Measurements from ENCODE around the gene VOPP1.
"Not testable (repeated sequence)": the region's sequence is repeated elsewhere in the genome, so short reads cannot be mapped to it uniquely, and the experiment has no call there.

Gene VOPP1

GRCh38 chr7:55597944-55598499 is 25.7 kb upstream of the VOPP1 start:
- Histone ChIP-seq H3K4me2 (ENCODE audit: low read depth, low read length) (peak overlapping the region; percentile 43; the same call in 1 of the 2 replicates), H3K27ac (ENCODE audit: low read length) (peak overlapping the region; percentile 17; the same call in 1 of the 2 replicates), H3K4me1 (ENCODE audit: low read length) (peaks cover 19% of the 10 kb centered on the region), H2AFZ (ENCODE audit: low read length) (peak overlapping the region; percentile 44; the same call in 1 of the 2 replicates)
- not testable (repeated sequence) for H4K20me1 ChIP-seq (ENCODE audit: insufficient read depth, low read length); H3K9me3 ChIP-seq (replicated peaks; ENCODE audit: insufficient read depth, low read length); H3K9me2 ChIP-seq (replicated peaks; ENCODE audit: insufficient read depth, low read length); H3F3A ChIP-seq (ENCODE audit: insufficient read depth, low read length); H3K36me3 ChIP-seq (replicated peaks; ENCODE audit: insufficient read depth, low read length); H3K27me3 ChIP-seq (replicated peaks; ENCODE audit: insufficient read depth, low read length); H3K4me3 ChIP-seq (ENCODE audit: low read length); H3K79me2 ChIP-seq (ENCODE audit: low read length); H3K9ac ChIP-seq (ENCODE audit: low read length)
- DNase-seq = peak; percentile 57
- TF ChIP-seq, protein P1, sequence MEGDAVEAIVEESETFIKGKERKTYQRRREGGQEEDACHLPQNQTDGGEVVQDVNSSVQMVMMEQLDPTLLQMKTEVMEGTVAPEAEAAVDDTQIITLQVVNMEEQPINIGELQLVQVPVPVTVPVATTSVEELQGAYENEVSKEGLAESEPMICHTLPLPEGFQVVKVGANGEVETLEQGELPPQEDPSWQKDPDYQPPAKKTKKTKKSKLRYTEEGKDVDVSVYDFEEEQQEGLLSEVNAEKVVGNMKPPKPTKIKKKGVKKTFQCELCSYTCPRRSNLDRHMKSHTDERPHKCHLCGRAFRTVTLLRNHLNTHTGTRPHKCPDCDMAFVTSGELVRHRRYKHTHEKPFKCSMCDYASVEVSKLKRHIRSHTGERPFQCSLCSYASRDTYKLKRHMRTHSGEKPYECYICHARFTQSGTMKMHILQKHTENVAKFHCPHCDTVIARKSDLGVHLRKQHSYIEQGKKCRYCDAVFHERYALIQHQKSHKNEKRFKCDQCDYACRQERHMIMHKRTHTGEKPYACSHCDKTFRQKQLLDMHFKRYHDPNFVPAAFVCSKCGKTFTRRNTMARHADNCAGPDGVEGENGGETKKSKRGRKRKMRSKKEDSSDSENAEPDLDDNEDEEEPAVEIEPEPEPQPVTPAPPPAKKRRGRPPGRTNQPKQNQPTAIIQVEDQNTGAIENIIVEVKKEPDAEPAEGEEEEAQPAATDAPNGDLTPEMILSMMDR (IDR thresholded peaks at IDR 0.05; ENCODE audit: low read length) = peak; percentile 46

GRCh38 chr7:55597214-55597739 is 25.0 kb upstream of the VOPP1 start:
- H3K27me3 ChIP-seq (replicated peaks; ENCODE audit: insufficient read depth, low read length); H3K9me3 ChIP-seq (replicated peaks; ENCODE audit: insufficient read depth, low read length); H4K20me1 ChIP-seq (ENCODE audit: insufficient read depth, low read length); H3F3A ChIP-seq (ENCODE audit: insufficient read depth, low read length); H2AFZ ChIP-seq (ENCODE audit: low read length); H3K79me2 ChIP-seq (ENCODE audit: low read length); H3K9me2 ChIP-seq (replicated peaks; ENCODE audit: insufficient read depth, low read length); H3K4me3 ChIP-seq (ENCODE audit: low read length); H3K9ac ChIP-seq (ENCODE audit: low read length); H3K36me3 ChIP-seq (replicated peaks; ENCODE audit: insufficient read depth, low read length): not testable (repeated sequence)
- peak overlapping the region; percentile 17; the same call in 1 of the 2 replicates for H3K27ac ChIP-seq (ENCODE audit: low read length)
- H3K4me2 ChIP-seq (ENCODE audit: low read depth, low read length) = peak overlapping the region; percentile 43; the same call in 1 of the 2 replicates
- peak; percentile 47 for DNase-seq
- peaks cover 19% of the 10 kb centered on the region for H3K4me1 ChIP-seq (ENCODE audit: low read length)

- Histone ChIP-seq H4K20me1 (ENCODE audit: insufficient read depth, low read length) (no peaks in the 10 kb centered on the region), H3K79me2 (ENCODE audit: low read length) (no peaks in the 10 kb centered on the region), H3K4me2 (ENCODE audit: low read depth, low read length) (no peak overlapping the region), H3K36me3 (replicated peaks; ENCODE audit: insufficient read depth, low read length) (no peaks in the 10 kb centered on the region), H2AFZ (ENCODE audit: low read length) (no peak overlapping the region), H3K4me1 (ENCODE audit: low read length) (peaks cover 19% of the 10 kb centered on the region), H3F3A (ENCODE audit: insufficient read depth, low read length) (no peaks in the 10 kb centered on the region), H3K4me3 (ENCODE audit: low read length) (no peak overlapping the region), H3K27ac (ENCODE audit: low read length) (no peak overlapping the region), H3K9ac (ENCODE audit: low read length) (no peak overlapping the region), H3K9me2 (replicated peaks; ENCODE audit: insufficient read depth, low read length) (no peaks in the 10 kb centered on the region), H3K9me3 (replicated peaks; ENCODE audit: insufficient read depth, low read length) (no peaks in the 10 kb centered on the region), H3K27me3 (replicated peaks; ENCODE audit: insufficient read depth, low read length) (no peaks in the 10 kb centered on the region)
- DNase-seq = no peak
- TF ChIP-seq, protein P1 (IDR thresholded peaks at IDR 0.05; ENCODE audit: low read length) = no peak
- TF ChIP-seq EZH2 (optimal IDR thresholded peaks at IDR 0.05; ENCODE audit: low read depth, low read length) (no peak), EZH2phosphoT487 (IDR thresholded peaks at IDR 0.05; ENCODE audit: low read length) (no peak)
Measured at GRCh38 chr7:55595511-55595910, 23.2 kb upstream of the VOPP1 start.

- H3K9me2 ChIP-seq (replicated peaks; ENCODE audit: insufficient read depth, low read length) = no peaks in the 10 kb centered on the region
- H3K4me3 ChIP-seq (ENCODE audit: low read length) = no peak overlapping the region
- H3K4me1 ChIP-seq (ENCODE audit: low read length) = peaks cover 19% of the 10 kb centered on the region
- no peak overlapping the region for H3K27ac ChIP-seq (ENCODE audit: low read length)
- TF ChIP-seq EZH2phosphoT487 (IDR thresholded peaks at IDR 0.05; ENCODE audit: low read length) = no peak
- TF ChIP-seq, protein P1 (IDR thresholded peaks at IDR 0.05; ENCODE audit: low read length) = no peak
- no peak for TF ChIP-seq EZH2 (optimal IDR thresholded peaks at IDR 0.05; ENCODE audit: low read depth, low read length)
- H3K27me3 ChIP-seq (replicated peaks; ENCODE audit: insufficient read depth, low read length) = no peaks in the 10 kb centered on the region
- H3K79me2 ChIP-seq (ENCODE audit: low read length) = no peaks in the 10 kb centered on the region
- no peaks in the 10 kb centered on the region for H3F3A ChIP-seq (ENCODE audit: insufficient read depth, low read length)
- no peak for DNase-seq
- H3K36me3 ChIP-seq (replicated peaks; ENCODE audit: insufficient read depth, low read length) = no peaks in the 10 kb centered on the region
- no peak overlapping the region for H2AFZ ChIP-seq (ENCODE audit: low read length)
- no peak overlapping the region for H3K4me2 ChIP-seq (ENCODE audit: low read depth, low read length)
- H3K9ac ChIP-seq (ENCODE audit: low read length) = no peak overlapping the region
- H3K9me3 ChIP-seq (replicated peaks; ENCODE audit: insufficient read depth, low read length) = no peaks in the 10 kb centered on the region
- no peaks in the 10 kb centered on the region for H4K20me1 ChIP-seq (ENCODE audit: insufficient read depth, low read length)
Measured at GRCh38 chr7:55594870-55595269, 22.6 kb upstream of the VOPP1 start.
